ENCODE data around the gene EDA. TPM values are rescaled to one million over a fixed set of nuclear protein-coding genes. Genes with fewer than 3 reads are reported as not detected.

Gene EDA
- total RNA-seq, 4 donors from 2014 or later: 6.2 to 27.0 (median 14.2) TPM

DNA sequence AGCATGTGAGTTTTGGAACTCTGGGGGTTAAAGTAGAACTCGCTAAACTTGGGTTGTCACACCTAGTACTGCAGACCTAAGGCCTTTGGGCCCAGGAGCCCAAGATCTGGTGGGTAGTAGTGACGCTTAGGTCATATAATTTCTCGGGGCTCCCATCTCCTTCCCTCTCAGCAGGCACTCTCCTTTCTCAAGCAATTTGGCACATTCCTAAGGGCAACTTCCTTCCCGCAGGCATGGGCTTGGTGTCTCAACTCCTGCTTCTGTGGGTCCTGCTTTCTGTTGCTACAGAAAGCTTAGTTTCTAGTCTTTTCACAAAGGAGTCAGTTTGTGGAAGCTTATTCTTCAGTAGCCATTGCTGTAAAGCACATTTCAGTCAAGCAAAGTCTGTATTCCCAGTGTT is 10.4 kb upstream of the EDA start:
- 85 to 87% methylated on average over 4 of the region's 4 CpGs for WGBS, 2 donors
- no peak for TF ChIP-seq CTCF (IDR thresholded peaks at IDR 0.05)
- no peak for TF ChIP-seq POLR2A (IDR thresholded peaks at IDR 0.05)
- Histone ChIP-seq H3K36me3 (no peaks in the 10 kb centered on the region), H3K9me3 (no peaks in the 10 kb centered on the region), H3K4me1 (no peaks in the 10 kb centered on the region), H3K27ac (no peak overlapping the region), H3K4me3 (replicated peaks in 1 of 3) (no peak overlapping the region), H3K27me3 (no peaks in the 10 kb centered on the region)
- intact Hi-C loops (cut with DNase I): no loop called here
- no peak for DNase-seq

- H3K27ac ChIP-seq: no peak overlapping the region
- no peaks in the 10 kb centered on the region for H3K9me3 ChIP-seq
- TF ChIP-seq POLR2A (IDR thresholded peaks at IDR 0.05): no peak
- no peak for TF ChIP-seq CTCF (IDR thresholded peaks at IDR 0.05)
- no peaks in the 10 kb centered on the region for H3K4me1 ChIP-seq
- no peak overlapping the region for H3K4me3 ChIP-seq (replicated peaks in 1 of 3)
- no peaks in the 10 kb centered on the region for H3K36me3 ChIP-seq
- DNase-seq: no peak
- intact Hi-C loops (cut with DNase I): no loop called here
- H3K27me3 ChIP-seq: no peaks in the 10 kb centered on the region
Observed at GRCh38 chrX:69607616-69608015, 8.3 kb upstream of the EDA start.

- WGBS, 2 donors: 100% methylated on average over 1 of the region's 1 CpG
- DNase-seq: no peak
- Histone ChIP-seq H3K27me3 (no peaks in the 10 kb centered on the region), H3K9me3 (no peaks in the 10 kb centered on the region), H3K4me3 (replicated peaks in 1 of 3) (no peak overlapping the region), H3K27ac (no peak overlapping the region), H3K36me3 (no peaks in the 10 kb centered on the region), H3K4me1 (no peaks in the 10 kb centered on the region)
- intact Hi-C loops (cut with DNase I): no loop called here
- TF ChIP-seq CTCF (IDR thresholded peaks at IDR 0.05) (no peak), POLR2A (IDR thresholded peaks at IDR 0.05) (no peak)
Observed at GRCh38 chrX:69613946-69614345, 2.0 kb upstream of the EDA start.

DNA sequence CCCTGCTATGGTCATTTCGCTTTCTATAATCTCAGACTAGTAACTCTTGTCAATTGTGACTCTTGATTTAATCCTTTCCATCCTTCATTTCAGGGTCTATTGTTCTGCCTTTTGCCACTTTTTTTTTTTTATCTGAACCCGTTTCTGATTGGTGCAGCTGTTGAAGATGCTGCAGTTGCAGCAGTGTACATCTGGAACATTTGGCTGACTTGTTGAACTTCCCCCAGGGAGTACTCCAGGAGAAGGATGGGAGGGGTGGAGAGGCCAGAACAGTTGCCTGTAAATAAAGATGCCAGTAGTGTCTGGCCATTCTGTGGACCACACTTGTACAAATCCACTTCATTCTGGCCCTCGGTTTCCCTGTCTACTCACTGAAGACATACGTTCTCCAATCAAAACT is 1.0 kb upstream of the EDA start:
- Histone ChIP-seq H3K27ac (no peak overlapping the region), H3K9me3 (no peaks in the 10 kb centered on the region), H3K4me3 (replicated peaks in 1 of 3) (no peak overlapping the region), H3K36me3 (no peaks in the 10 kb centered on the region), H3K27me3 (no peaks in the 10 kb centered on the region), H3K4me1 (no peaks in the 10 kb centered on the region)
- DNase-seq: no peak
- TF ChIP-seq POLR2A (IDR thresholded peaks at IDR 0.05): no peak
- no peak for TF ChIP-seq CTCF (IDR thresholded peaks at IDR 0.05)
- intact Hi-C loops (cut with DNase I): no loop called here
- 59 to 60% methylated on average over 4 of the region's 4 CpGs for WGBS, 2 donors

- Histone ChIP-seq H3K9me3 (no peaks in the 10 kb centered on the region), H3K27me3 (no peaks in the 10 kb centered on the region), H3K36me3 (no peaks in the 10 kb centered on the region), H3K4me3 (replicated peaks in 1 of 3) (no peak overlapping the region), H3K4me1 (no peaks in the 10 kb centered on the region), H3K27ac (no peak overlapping the region)
- WGBS, 2 donors: 37 to 38% methylated on average over 7 of the region's 7 CpGs
- intact Hi-C loops (cut with DNase I): no loop called here
- no peak for TF ChIP-seq POLR2A (IDR thresholded peaks at IDR 0.05)
- TF ChIP-seq CTCF (IDR thresholded peaks at IDR 0.05): no peak
- DNase-seq: no peak
Observed at GRCh38 chrX:69615342-69615741, 571 bp upstream of the EDA start.

All from thyroid gland (tissue), 4 donors.